ENCODE measurements around the gene PRKD2. TPM values are rescaled to one million over a fixed set of nuclear protein-coding genes. Genes with fewer than 3 reads are reported as not detected.

The PRKD2 gene
- total RNA-seq, 1 experiment from 2014 or later = 100 TPM

DNA sequence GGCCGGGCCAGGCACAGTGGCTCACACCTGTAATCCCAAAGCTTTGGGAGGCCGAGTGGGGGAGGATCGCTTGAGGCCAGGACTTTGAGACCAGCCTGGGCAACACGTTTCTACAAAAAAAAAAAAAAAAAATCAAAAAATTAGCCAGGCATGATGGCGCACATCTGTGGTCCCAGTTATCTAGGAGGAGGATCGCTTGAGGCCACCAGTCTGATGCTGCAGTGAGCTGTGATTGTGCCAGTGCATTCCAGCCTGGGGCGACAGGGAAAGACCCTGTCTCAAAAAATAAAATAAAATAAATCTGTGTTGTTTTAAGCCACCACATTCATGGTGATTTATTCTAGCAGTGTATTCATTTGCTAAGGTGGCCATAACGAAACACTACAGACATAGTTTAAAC, 51.8 kb downstream of the PRKD2 start:
- H3K9me3 Mint-ChIP-seq = no peaks in the 10 kb centered on the region
- POLR2A ChIA-PET = no interaction called here
- TF ChIP-seq ZNF396 (CRISPR knock-in tag; IDR thresholded peaks at IDR 0.05; ENCODE audit: borderline replicate concordance) (no peak), ZNF423 (CRISPR knock-in tag; IDR thresholded peaks at IDR 0.05) (no peak)
- no peak for ATAC-seq
- H3K27ac Mint-ChIP-seq = no peak overlapping the region
- DNase-seq (ENCODE audit: low spot score) = no peak
- H3K4me3 Mint-ChIP-seq = no peak overlapping the region
- CTCF ChIA-PET = interaction anchor here (0.7 to 11.0 kb wide), 2 partner anchors 49 to 84 kb away, joined by 3 to 484 read pairs; no protein-coding TSS in a partner anchor
- peaks cover 17% of the 10 kb centered on the region for H3K27me3 Mint-ChIP-seq (ENCODE audit: low read depth)
- no peaks in the 10 kb centered on the region for H3K36me3 Mint-ChIP-seq
- H3K4me1 Mint-ChIP-seq = peaks cover 8% of the 10 kb centered on the region

GRCh38 chr19:46661735-46662592, 55.0 kb downstream of the PRKD2 start:
- TF ChIP-seq NR1H2 (CRISPR knock-in tag; IDR thresholded peaks at IDR 0.05) (no peak), E2F1 (CRISPR knock-in tag; IDR thresholded peaks at IDR 0.05) (no peak), CREM (CRISPR knock-in tag; IDR thresholded peaks at IDR 0.05) (0 out of 2 replicates have a peak, but pooled peaks have one; percentile 15), ERG (CRISPR knock-in tag; IDR thresholded peaks at IDR 0.05) (no peak), GTF2I (CRISPR knock-in tag; conservative IDR thresholded peaks at IDR 0.05) (peak; percentile 59; the same call in 1 of the 2 replicates)
- TF ChIP-seq, protein P1, sequence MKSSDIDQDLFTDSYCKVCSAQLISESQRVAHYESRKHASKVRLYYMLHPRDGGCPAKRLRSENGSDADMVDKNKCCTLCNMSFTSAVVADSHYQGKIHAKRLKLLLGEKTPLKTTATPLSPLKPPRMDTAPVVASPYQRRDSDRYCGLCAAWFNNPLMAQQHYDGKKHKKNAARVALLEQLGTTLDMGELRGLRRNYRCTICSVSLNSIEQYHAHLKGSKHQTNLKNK (CRISPR knock-in tag; IDR thresholded peaks at IDR 0.05) = no peak
- TF ChIP-seq, protein P2, sequence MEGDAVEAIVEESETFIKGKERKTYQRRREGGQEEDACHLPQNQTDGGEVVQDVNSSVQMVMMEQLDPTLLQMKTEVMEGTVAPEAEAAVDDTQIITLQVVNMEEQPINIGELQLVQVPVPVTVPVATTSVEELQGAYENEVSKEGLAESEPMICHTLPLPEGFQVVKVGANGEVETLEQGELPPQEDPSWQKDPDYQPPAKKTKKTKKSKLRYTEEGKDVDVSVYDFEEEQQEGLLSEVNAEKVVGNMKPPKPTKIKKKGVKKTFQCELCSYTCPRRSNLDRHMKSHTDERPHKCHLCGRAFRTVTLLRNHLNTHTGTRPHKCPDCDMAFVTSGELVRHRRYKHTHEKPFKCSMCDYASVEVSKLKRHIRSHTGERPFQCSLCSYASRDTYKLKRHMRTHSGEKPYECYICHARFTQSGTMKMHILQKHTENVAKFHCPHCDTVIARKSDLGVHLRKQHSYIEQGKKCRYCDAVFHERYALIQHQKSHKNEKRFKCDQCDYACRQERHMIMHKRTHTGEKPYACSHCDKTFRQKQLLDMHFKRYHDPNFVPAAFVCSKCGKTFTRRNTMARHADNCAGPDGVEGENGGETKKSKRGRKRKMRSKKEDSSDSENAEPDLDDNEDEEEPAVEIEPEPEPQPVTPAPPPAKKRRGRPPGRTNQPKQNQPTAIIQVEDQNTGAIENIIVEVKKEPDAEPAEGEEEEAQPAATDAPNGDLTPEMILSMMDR (IDR thresholded peaks at IDR 0.05) = peak; percentile 33; the same call in 1 of the 2 replicates

DNA sequence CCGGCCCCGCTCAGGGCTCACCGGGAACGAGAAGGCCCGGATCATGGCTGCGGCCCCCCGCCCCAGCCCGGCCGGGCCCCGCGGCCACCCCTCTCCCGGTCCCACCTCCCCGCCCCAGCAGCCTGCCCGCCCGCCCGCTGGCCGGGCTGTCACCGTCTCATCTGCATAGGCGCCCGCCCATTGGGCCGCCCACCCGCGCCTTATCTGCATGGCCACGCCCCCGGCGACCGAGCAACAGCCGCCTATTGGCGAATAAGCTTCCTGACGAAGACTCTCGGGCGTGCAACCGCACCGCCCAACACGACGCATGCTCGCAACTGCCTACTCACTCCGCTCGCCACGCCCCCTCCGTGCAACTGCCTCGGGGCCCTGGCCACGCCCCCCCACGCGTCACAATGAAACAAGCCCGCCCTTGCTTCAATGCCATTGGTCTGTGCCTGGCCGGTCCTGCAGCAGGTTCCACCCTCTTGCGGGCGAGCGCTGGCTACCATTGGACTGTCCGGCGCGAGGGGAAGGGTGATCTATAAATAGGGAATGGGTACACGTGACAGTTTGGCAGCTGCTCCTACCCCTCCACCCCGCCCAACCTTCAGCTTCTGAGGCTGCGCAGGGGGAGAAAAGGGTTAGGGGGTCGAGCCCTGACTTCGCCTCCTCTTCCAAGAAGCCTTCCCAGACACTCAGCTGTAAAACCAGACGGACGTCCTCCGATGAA, 55.7 kb downstream of the PRKD2 start, which contains the start of gene DACT3:
Gene DACT3 (minus strand): TSS at position 163 of the 712 bp plus-strand sequence. CDS start 118 bp downstream, at position 45.
- ATAC-seq (peak; percentile 91), DNase-seq (ENCODE audit: low spot score) (peak; percentile 100)
- Mint-ChIP-seq H3K4me3 (peak within 1 kb of the TSS; percentile 76), H3K27me3 (ENCODE audit: low read depth) (peaks cover 51% of the 10 kb centered on the region), H3K4me1 (peaks cover 19% of the 10 kb centered on the region), H3K27ac (peak within 1 kb of the TSS; percentile 85), H3K9me3 (no peaks in the 10 kb centered on the region; the same call in 1 of the 2 replicates), H3K36me3 (no peaks in the 10 kb centered on the region)
- ChIA-PET POLR2A (interaction anchor here (0.9 to 2.0 kb wide), 6 partner anchors 24 to 165 kb away, joined by 3 to 6 read pairs (median 3); partner anchors contain the start of gene PNMA8B), CTCF (interaction anchor here (0.6 to 11.0 kb wide), 37 partner anchors 8 to 842 kb away, joined by 3 to 484 read pairs (median 9); partner anchors contain the start of genes CALM3, CCDC8, GNG8 and PRKD2)
- TF ChIP-seq FOXK1 (CRISPR knock-in tag; IDR thresholded peaks at IDR 0.05) (peak; percentile 96), ZNF219 (CRISPR knock-in tag; IDR thresholded peaks at IDR 0.05; ENCODE audit: borderline replicate concordance) (no peak), ZSCAN18 (CRISPR knock-in tag; IDR thresholded peaks at IDR 0.05) (no peak), CREM (CRISPR knock-in tag; IDR thresholded peaks at IDR 0.05) (0 out of 2 replicates have a peak, but pooled peaks have one; percentile 15), JAZF1 (CRISPR knock-in tag; IDR thresholded peaks at IDR 0.05) (no peak)
- TF ChIP-seq, protein P3, sequence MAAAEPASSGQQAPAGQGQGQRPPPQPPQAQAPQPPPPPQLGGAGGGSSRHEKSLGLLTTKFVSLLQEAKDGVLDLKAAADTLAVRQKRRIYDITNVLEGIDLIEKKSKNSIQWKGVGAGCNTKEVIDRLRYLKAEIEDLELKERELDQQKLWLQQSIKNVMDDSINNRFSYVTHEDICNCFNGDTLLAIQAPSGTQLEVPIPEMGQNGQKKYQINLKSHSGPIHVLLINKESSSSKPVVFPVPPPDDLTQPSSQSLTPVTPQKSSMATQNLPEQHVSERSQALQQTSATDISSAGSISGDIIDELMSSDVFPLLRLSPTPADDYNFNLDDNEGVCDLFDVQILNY (CRISPR knock-in tag; IDR thresholded peaks at IDR 0.05) = no peak
- TF ChIP-seq, protein P4, sequence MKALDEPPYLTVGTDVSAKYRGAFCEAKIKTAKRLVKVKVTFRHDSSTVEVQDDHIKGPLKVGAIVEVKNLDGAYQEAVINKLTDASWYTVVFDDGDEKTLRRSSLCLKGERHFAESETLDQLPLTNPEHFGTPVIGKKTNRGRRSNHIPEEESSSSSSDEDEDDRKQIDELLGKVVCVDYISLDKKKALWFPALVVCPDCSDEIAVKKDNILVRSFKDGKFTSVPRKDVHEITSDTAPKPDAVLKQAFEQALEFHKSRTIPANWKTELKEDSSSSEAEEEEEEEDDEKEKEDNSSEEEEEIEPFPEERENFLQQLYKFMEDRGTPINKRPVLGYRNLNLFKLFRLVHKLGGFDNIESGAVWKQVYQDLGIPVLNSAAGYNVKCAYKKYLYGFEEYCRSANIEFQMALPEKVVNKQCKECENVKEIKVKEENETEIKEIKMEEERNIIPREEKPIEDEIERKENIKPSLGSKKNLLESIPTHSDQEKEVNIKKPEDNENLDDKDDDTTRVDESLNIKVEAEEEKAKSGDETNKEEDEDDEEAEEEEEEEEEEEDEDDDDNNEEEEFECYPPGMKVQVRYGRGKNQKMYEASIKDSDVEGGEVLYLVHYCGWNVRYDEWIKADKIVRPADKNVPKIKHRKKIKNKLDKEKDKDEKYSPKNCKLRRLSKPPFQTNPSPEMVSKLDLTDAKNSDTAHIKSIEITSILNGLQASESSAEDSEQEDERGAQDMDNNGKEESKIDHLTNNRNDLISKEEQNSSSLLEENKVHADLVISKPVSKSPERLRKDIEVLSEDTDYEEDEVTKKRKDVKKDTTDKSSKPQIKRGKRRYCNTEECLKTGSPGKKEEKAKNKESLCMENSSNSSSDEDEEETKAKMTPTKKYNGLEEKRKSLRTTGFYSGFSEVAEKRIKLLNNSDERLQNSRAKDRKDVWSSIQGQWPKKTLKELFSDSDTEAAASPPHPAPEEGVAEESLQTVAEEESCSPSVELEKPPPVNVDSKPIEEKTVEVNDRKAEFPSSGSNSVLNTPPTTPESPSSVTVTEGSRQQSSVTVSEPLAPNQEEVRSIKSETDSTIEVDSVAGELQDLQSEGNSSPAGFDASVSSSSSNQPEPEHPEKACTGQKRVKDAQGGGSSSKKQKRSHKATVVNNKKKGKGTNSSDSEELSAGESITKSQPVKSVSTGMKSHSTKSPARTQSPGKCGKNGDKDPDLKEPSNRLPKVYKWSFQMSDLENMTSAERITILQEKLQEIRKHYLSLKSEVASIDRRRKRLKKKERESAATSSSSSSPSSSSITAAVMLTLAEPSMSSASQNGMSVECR (CRISPR knock-in tag; IDR thresholded peaks at IDR 0.05; ENCODE audit: borderline replicate concordance) = no peak

More at GRCh38 chr19:46661735-46662592, 55.0 kb downstream of the PRKD2 start:
- H3K4me3 Mint-ChIP-seq = peak overlapping the region; percentile 61
- ChIA-PET POLR2A (interaction anchor here (0.5 to 2.0 kb wide), 9 partner anchors 25 to 166 kb away, joined by 3 to 6 read pairs (median 3); partner anchors contain the start of gene PNMA8B), CTCF (interaction anchor here (0.5 to 11.0 kb wide), 39 partner anchors 9 to 249 kb away, joined by 3 to 484 read pairs (median 9); partner anchors contain the start of genes CALM3, CCDC8, GNG8 and PRKD2)
- H3K4me1 Mint-ChIP-seq = peaks cover 19% of the 10 kb centered on the region
- peak; percentile 86 for DNase-seq (ENCODE audit: low spot score)
- no peaks in the 10 kb centered on the region for H3K36me3 Mint-ChIP-seq
- ATAC-seq = peak; percentile 29
- H3K9me3 Mint-ChIP-seq = no peaks in the 10 kb centered on the region
- H3K27ac Mint-ChIP-seq = peak overlapping the region; percentile 85
- peaks cover 44% of the 10 kb centered on the region for H3K27me3 Mint-ChIP-seq (ENCODE audit: low read depth)
